Activated B cell treated with CpG ODN at 0.5 μM for 24 hours (primary cell): Measurements from ENCODE around the gene IRGC. TPM values are rescaled to one million over a fixed set of nuclear protein-coding genes. Genes with fewer than 3 reads are reported as not detected.

Experiments used
- ATAC-seq: fragments of 200-7000 bp; cut with Tn5 transposase; one replicate; pipeline ENCODE4 v1.10.0; 2021; ENCODE audit warnings: low read depth, mild to moderate bottlenecking, moderate library complexity
- CTCF ChIA-PET: fragments of 350-600 bp; sonication (Branson Sonifier 250); formaldehyde crosslinking; loops from one replicate; lab custom pipeline; 2021; ENCODE audit warnings: antibody characterized with exemption; lab: Charles Lee
- POLR2A ChIA-PET: fragments of 350-600 bp; sonication (Branson Sonifier 250); formaldehyde crosslinking; loops from one replicate; lab custom pipeline; 2021; ENCODE audit warnings: antibody characterized with exemption; lab: Charles Lee
- DNase-seq: peaks from one replicate; pipeline ENCODE4 v3.0.0; 2022
- H3K27ac Mint-ChIP-seq: one replicate; pipeline ENCODE4 v1.8.0; 2020; ENCODE audit warnings: mixed read lengths
- H3K27me3 Mint-ChIP-seq: one replicate; pipeline ENCODE4 v1.8.0; 2021; ENCODE audit warnings: mixed read lengths
- H3K36me3 Mint-ChIP-seq: one replicate; pipeline ENCODE4 v1.8.0; 2021; ENCODE audit warnings: low read depth, mixed read lengths
- H3K4me1 Mint-ChIP-seq: one replicate; pipeline ENCODE4 v1.8.0; 2021; ENCODE audit warnings: mixed read lengths
- H3K4me3 Mint-ChIP-seq: one replicate; pipeline ENCODE4 v1.8.0; 2020; ENCODE audit warnings: mild to moderate bottlenecking, mixed read lengths
- H3K9me3 Mint-ChIP-seq: one replicate; pipeline ENCODE4 v1.8.0; 2020; ENCODE audit warnings: mixed read lengths
- intact Hi-C: fragments of 100-400 bp; cut with micrococcal nuclease; formaldehyde crosslinking; loops from one replicate; pipeline ENCODE4 v1.15.1; 2024
- total RNA-seq: library from RNA; stranded (reverse); gene quantifications from 2 replicates; pipeline ENCODE4 v1.2.3, GENCODE V29; 2022
- TF ChIP-seq, protein P1 (sequence below): fragments of 200-600 bp; IDR thresholded peaks from one replicate; pipeline ENCODE4 v1.8.0; 2022; ENCODE audit warnings: antibody characterized with exemption, mild to moderate bottlenecking

IRGC gene
- total RNA-seq, 1 donor from 2014 or later: not detected

DNA sequence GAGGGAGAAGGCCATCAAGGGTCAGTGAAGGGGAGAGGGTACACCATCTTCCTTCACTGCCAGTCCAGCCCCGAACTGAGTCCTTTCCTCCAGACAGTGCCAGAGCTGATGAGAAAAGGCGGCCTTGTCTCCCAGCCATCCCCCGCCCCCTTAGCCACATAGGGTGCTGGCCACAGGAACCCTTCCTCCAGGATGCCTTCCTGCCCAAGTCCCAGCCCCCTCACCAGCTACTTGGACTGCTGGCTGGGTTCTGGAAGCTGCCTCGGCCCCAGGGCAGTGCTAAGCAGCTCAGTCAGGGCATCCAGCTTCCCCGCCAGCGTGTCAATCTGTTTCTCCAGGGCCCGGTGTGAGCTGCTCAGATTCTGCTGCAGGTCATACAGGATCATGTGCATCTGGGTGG, 51.4 kb downstream of the IRGC start:
- CTCF ChIA-PET: interaction anchor here (0.6 to 6.0 kb wide), 6 partner anchors 11 to 21 kb away, joined by 3 to 50 read pairs (median 7); partner anchors contain the start of gene KCNN4
- ATAC-seq (no peak), DNase-seq (no peak)
- TF ChIP-seq, protein P1, sequence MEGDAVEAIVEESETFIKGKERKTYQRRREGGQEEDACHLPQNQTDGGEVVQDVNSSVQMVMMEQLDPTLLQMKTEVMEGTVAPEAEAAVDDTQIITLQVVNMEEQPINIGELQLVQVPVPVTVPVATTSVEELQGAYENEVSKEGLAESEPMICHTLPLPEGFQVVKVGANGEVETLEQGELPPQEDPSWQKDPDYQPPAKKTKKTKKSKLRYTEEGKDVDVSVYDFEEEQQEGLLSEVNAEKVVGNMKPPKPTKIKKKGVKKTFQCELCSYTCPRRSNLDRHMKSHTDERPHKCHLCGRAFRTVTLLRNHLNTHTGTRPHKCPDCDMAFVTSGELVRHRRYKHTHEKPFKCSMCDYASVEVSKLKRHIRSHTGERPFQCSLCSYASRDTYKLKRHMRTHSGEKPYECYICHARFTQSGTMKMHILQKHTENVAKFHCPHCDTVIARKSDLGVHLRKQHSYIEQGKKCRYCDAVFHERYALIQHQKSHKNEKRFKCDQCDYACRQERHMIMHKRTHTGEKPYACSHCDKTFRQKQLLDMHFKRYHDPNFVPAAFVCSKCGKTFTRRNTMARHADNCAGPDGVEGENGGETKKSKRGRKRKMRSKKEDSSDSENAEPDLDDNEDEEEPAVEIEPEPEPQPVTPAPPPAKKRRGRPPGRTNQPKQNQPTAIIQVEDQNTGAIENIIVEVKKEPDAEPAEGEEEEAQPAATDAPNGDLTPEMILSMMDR: no peak
- no peaks in the 10 kb centered on the region for H3K27me3 Mint-ChIP-seq
- POLR2A ChIA-PET: interaction anchor here (0.5 to 24.7 kb wide), 4 partner anchors 12 to 318 kb away, joined by 4 to 661 read pairs (median 192); partner anchors contain the start of genes KCNN4 and SMG9
- no peaks in the 10 kb centered on the region for H3K9me3 Mint-ChIP-seq
- intact Hi-C loops: no loop called here
- peaks cover 72% of the 10 kb centered on the region for H3K36me3 Mint-ChIP-seq
- peaks cover 63% of the 10 kb centered on the region for H3K4me1 Mint-ChIP-seq
- H3K27ac Mint-ChIP-seq: peak overlapping the region; percentile 94
- no peak overlapping the region for H3K4me3 Mint-ChIP-seq

DNA sequence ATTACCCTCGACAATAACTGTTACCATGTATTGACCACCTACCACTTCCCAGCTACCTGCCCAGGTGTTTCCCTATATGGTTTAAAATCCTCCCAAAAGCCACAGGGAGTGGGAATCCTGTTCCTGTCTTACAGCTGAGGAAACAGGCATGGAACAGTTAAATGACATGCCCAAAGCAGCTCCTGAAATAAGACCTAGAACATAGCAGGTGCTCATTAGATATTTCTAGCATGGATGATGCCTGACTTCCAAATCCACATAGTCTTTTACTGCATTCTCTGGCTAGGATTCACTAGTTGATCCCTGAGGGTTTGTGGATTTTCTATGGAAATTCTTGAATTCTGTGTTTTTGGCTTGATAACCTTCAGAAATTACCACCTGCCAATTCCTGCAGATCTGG, 51.9 kb downstream of the IRGC start:
- H3K4me3 Mint-ChIP-seq: no peak overlapping the region
- peak overlapping the region; percentile 94 for H3K27ac Mint-ChIP-seq
- ChIA-PET POLR2A (interaction anchor here (0.5 to 24.7 kb wide), 4 partner anchors 12 to 319 kb away, joined by 4 to 661 read pairs (median 192); partner anchors contain the start of genes KCNN4 and SMG9), CTCF (interaction anchor here (0.6 to 6.0 kb wide), 7 partner anchors 11 to 59 kb away, joined by 3 to 50 read pairs (median 5); partner anchors contain the start of genes KCNN4 and ZNF283)
- intact Hi-C loops: no loop called here
- ATAC-seq: no peak
- no peak for DNase-seq
- TF ChIP-seq, protein P1: no peak
- peaks cover 59% of the 10 kb centered on the region for H3K4me1 Mint-ChIP-seq
- H3K36me3 Mint-ChIP-seq: peaks cover 76% of the 10 kb centered on the region
- H3K9me3 Mint-ChIP-seq: no peaks in the 10 kb centered on the region
- H3K27me3 Mint-ChIP-seq: no peaks in the 10 kb centered on the region

DNA sequence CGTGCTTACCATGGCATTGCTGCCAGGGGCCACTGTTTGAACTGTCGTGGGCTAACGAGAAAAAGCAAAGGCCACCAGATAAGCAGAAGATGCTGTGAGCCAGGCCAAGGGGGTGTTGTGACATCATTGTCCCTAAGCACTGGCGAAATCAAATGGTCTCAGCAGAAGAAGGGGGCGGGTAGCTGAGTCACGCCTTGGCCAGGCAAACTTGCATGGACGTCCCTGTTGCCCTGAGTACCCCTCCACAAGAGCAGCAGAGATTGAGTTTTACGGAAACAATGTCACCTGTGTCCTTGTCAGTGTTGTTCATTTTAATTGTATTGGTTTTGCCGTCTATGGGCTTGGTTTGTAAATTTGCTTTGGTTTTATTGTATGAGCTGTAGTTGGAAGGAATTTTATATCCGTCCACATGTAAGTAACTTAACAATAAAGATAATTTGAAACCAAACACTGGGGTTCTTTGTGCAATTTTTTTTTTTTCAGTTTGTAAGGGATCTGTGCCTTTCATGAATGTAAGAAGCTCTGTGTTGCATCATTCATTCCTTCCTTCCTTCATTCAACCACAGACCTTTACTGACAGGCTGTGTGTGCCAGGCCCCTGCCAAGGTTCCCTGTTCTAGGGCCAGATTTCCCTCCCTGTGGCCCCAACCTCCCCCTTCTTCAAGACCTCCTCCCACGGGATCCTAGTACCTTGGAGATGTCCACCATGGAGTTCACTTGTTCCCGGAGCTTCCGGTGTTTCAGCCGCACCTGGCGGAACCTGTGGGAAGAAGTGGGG, 52.6 kb downstream of the IRGC start:
- Mint-ChIP-seq H3K9me3 (no peaks in the 10 kb centered on the region), H3K4me1 (peaks cover 59% of the 10 kb centered on the region), H3K27me3 (no peaks in the 10 kb centered on the region), H3K4me3 (no peak overlapping the region), H3K27ac (peak overlapping the region; percentile 94), H3K36me3 (peaks cover 83% of the 10 kb centered on the region)
- ATAC-seq (no peak), DNase-seq (no peak)
- ChIA-PET CTCF (interaction anchor here (1.0 to 6.0 kb wide), 7 partner anchors 10 to 59 kb away, joined by 3 to 50 read pairs (median 4); partner anchors contain the start of genes KCNN4 and ZNF283), POLR2A (interaction anchor here (0.7 to 24.7 kb wide), 5 partner anchors 11 to 325 kb away, joined by 3 to 661 read pairs (median 28); partner anchors contain the start of genes KCNN4 and SMG9)
- TF ChIP-seq, protein P1: no peak
- intact Hi-C loops: no loop called here

DNA sequence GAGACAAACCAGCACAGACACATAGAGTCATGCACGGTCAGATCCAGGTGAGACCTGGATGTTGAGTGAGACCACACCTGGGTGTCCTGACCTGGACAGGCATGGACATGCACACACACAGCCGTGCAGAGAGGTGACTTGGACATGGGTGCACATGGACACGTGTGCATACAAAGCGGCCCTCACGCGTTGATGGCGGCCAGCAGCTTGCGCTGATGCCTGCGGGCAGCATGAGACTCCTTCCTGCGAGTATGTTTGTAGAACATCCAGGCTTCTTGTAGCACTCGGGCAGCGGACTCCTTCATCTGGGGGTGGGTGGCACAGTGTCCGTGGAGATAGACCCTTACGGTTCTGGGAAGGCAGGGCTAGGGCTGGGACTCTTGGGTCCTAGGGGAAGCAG, 53.4 kb downstream of the IRGC start:
- TF ChIP-seq, protein P1: no peak
- no peak for DNase-seq

More for the DNA sequence above, 53.4 kb downstream of the IRGC start:
- Mint-ChIP-seq H3K27ac (peak overlapping the region; percentile 39), H3K4me3 (no peak overlapping the region), H3K27me3 (no peaks in the 10 kb centered on the region), H3K4me1 (peaks cover 52% of the 10 kb centered on the region), H3K36me3 (peaks cover 90% of the 10 kb centered on the region), H3K9me3 (no peaks in the 10 kb centered on the region)
- intact Hi-C loops: no loop called here
- POLR2A ChIA-PET: interaction anchor here (0.7 to 24.7 kb wide), 4 partner anchors 10 to 325 kb away, joined by 3 to 661 read pairs (median 179); partner anchors contain the start of genes KCNN4 and SMG9
- CTCF ChIA-PET: interaction anchor here (1.1 to 6.0 kb wide), 4 partner anchors 9 to 23 kb away, joined by 4 to 50 read pairs (median 6); partner anchors contain the start of gene KCNN4
- ATAC-seq: no peak

Other genes with a start within 250 kb of the IRGC start
- gene PHLDB3, start 211.3 kb upstream of the IRGC start, total RNA-seq: 32.2 and 34.5 TPM in 2 replicates
- gene ETHE1, start 188.9 kb upstream of the IRGC start, total RNA-seq: 16.3 and 16.7 TPM in 2 replicates
- 1.9 and 3.4 TPM in 2 replicates for gene ZNF575, start 182.9 kb upstream of the IRGC start, total RNA-seq
- 31.9 and 34.5 TPM in 2 replicates for gene XRCC1, start 140.5 kb upstream of the IRGC start, total RNA-seq
- 1.9 and 2.1 TPM in 2 replicates for gene PINLYP, start 140.3 kb upstream of the IRGC start, total RNA-seq
- gene IRGQ, start 119.9 kb upstream of the IRGC start, total RNA-seq: 13.1 and 14.1 TPM in 2 replicates
- 14.5 and 17.3 TPM in 2 replicates for gene ZNF576, start 119.5 kb upstream of the IRGC start, total RNA-seq
- 0.29 and 0.42 TPM in 2 replicates for gene SRRM5, start 104.0 kb upstream of the IRGC start, total RNA-seq
- 26.2 and 29.1 TPM in 2 replicates for gene ZNF428, start 96.4 kb upstream of the IRGC start, total RNA-seq
- gene CADM4, start 76.2 kb upstream of the IRGC start, total RNA-seq: 0.95 TPM in 1 of 2 replicates, not detected in the other
- 0.66 and 0.71 TPM in 2 replicates for gene PLAUR, start 45.9 kb upstream of the IRGC start, total RNA-seq
- gene SMG9, start 38.9 kb downstream of the IRGC start, total RNA-seq: 91.2 and 105 TPM in 2 replicates
- gene KCNN4, start 64.9 kb downstream of the IRGC start, total RNA-seq: 137 and 154 TPM in 2 replicates
- gene LYPD5, start 86.4 kb downstream of the IRGC start, total RNA-seq: 0.44 TPM in 1 of 2 replicates, not detected in the other
- 10.4 and 13.0 TPM in 2 replicates for gene ZNF283, start 111.2 kb downstream of the IRGC start, total RNA-seq
- 1.7 and 1.9 TPM in 2 replicates for gene ZNF404, start 167.9 kb downstream of the IRGC start, total RNA-seq
- 17.2 and 19.1 TPM in 2 replicates for gene ZNF45, start 219.2 kb downstream of the IRGC start, total RNA-seq
- gene ZNF221, start 235.2 kb downstream of the IRGC start, total RNA-seq: 2.6 TPM in 2 replicates